ENCODE data around the gene OST4.

The OST4 gene

GRCh38 chr2:27053776-27054175 is 17.7 kb downstream of the OST4 start:
- H3K79me2 ChIP-seq (ENCODE audit: insufficient read depth, low read depth): no peaks in the 10 kb centered on the region
- TF ChIP-seq CTCF (conservative IDR thresholded peaks at IDR 0.05; ENCODE audit: low read depth, low read length): no peak
- no peak overlapping the region for H3K4me2 ChIP-seq
- H2AFZ ChIP-seq (ENCODE audit: low read depth): no peak overlapping the region
- H3K4me1 ChIP-seq (ENCODE audit: low read depth, poor library complexity, severe bottlenecking): peaks cover 6% of the 10 kb centered on the region
- H3K4me3 ChIP-seq (IDR thresholded peaks at IDR 0.05; ENCODE audit: insufficient read depth, low read depth, low read length): no peak overlapping the region
- no peaks in the 10 kb centered on the region for H3K36me3 ChIP-seq (ENCODE audit: insufficient read depth)
- H3K27me3 ChIP-seq (ENCODE audit: insufficient read depth, low read depth): no peaks in the 10 kb centered on the region
- no peak overlapping the region for H3K27ac ChIP-seq
- no peak overlapping the region for H3K9ac ChIP-seq
- no peaks in the 10 kb centered on the region for H4K20me1 ChIP-seq (ENCODE audit: insufficient read depth)

- H3K27ac ChIP-seq: no peak overlapping the region
- peaks cover 6% of the 10 kb centered on the region for H3K4me1 ChIP-seq (ENCODE audit: low read depth, poor library complexity, severe bottlenecking)
- no peak overlapping the region for H2AFZ ChIP-seq (ENCODE audit: low read depth)
- no peak overlapping the region for H3K4me2 ChIP-seq
- no peaks in the 10 kb centered on the region for H3K27me3 ChIP-seq (ENCODE audit: insufficient read depth, low read depth)
- no peaks in the 10 kb centered on the region for H3K79me2 ChIP-seq (ENCODE audit: insufficient read depth, low read depth)
- TF ChIP-seq CTCF (conservative IDR thresholded peaks at IDR 0.05; ENCODE audit: low read depth, low read length): no peak
- H3K4me3 ChIP-seq (IDR thresholded peaks at IDR 0.05; ENCODE audit: insufficient read depth, low read depth, low read length): no peak overlapping the region
- H3K36me3 ChIP-seq (ENCODE audit: insufficient read depth): no peaks in the 10 kb centered on the region
- no peak overlapping the region for H3K9ac ChIP-seq
- no peaks in the 10 kb centered on the region for H4K20me1 ChIP-seq (ENCODE audit: insufficient read depth)
Observed at GRCh38 chr2:27053321-27053720, 18.1 kb downstream of the OST4 start.

- TF ChIP-seq CTCF (conservative IDR thresholded peaks at IDR 0.05; ENCODE audit: low read depth, low read length): no peak
- no peaks in the 10 kb centered on the region for H3K79me2 ChIP-seq (ENCODE audit: insufficient read depth, low read depth)
- H3K4me3 ChIP-seq (IDR thresholded peaks at IDR 0.05; ENCODE audit: insufficient read depth, low read depth, low read length): peak overlapping the region; percentile 91
- H3K36me3 ChIP-seq (ENCODE audit: insufficient read depth): no peaks in the 10 kb centered on the region
- H4K20me1 ChIP-seq (ENCODE audit: insufficient read depth): no peaks in the 10 kb centered on the region
- H2AFZ ChIP-seq (ENCODE audit: low read depth): peak overlapping the region; percentile 80; the same call in 1 of the 2 replicates
- H3K9ac ChIP-seq: peak overlapping the region; percentile 33; the same call in 1 of the 2 replicates
- H3K27me3 ChIP-seq (ENCODE audit: insufficient read depth, low read depth): no peaks in the 10 kb centered on the region
- peak overlapping the region; percentile 87 for H3K4me2 ChIP-seq
- H3K27ac ChIP-seq: no peak overlapping the region
- peaks cover 6% of the 10 kb centered on the region for H3K4me1 ChIP-seq (ENCODE audit: low read depth, poor library complexity, severe bottlenecking)
Observed at GRCh38 chr2:27051902-27052645, 19.4 kb downstream of the OST4 start.

- Histone ChIP-seq H2AFZ (ENCODE audit: low read depth) (peak within 1 kb of the TSS; percentile 80), H3K4me2 (peak within 1 kb of the TSS; percentile 96), H3K4me1 (ENCODE audit: low read depth, poor library complexity, severe bottlenecking) (peaks cover 6% of the 10 kb centered on the region), H3K27ac (peak within 1 kb of the TSS; percentile 58), H3K79me2 (ENCODE audit: insufficient read depth, low read depth) (no peaks in the 10 kb centered on the region), H3K9ac (peak within 1 kb of the TSS; percentile 35; the same call in 1 of the 2 replicates), H3K27me3 (ENCODE audit: insufficient read depth, low read depth) (no peaks in the 10 kb centered on the region), H3K36me3 (ENCODE audit: insufficient read depth) (no peaks in the 10 kb centered on the region), H4K20me1 (ENCODE audit: insufficient read depth) (no peaks in the 10 kb centered on the region), H3K4me3 (IDR thresholded peaks at IDR 0.05; ENCODE audit: insufficient read depth, low read depth, low read length) (peak within 1 kb of the TSS; percentile 91)
- TF ChIP-seq CTCF (conservative IDR thresholded peaks at IDR 0.05; ENCODE audit: low read depth, low read length): no peak
Observed at GRCh38 chr2:27050996-27051901, 20.2 kb downstream of the OST4 start, which contains the start of gene AGBL5. Gene AGBL5, plus strand, starts transcription at chr2:27051668. Its CDS starts 1,291 bp downstream, at chr2:27052959.
